DMS53 treated with DMSO at 0.1 percent for 48 hours (cell line): ENCODE measurements around the gene ACO2.

Experiments used
- DNase-seq: peaks from one replicate; lab custom pipeline; 2025; ENCODE audit not compliant: unreplicated experiment; lab: John Stamatoyannopoulos, UW

Gene ACO2

DNA sequence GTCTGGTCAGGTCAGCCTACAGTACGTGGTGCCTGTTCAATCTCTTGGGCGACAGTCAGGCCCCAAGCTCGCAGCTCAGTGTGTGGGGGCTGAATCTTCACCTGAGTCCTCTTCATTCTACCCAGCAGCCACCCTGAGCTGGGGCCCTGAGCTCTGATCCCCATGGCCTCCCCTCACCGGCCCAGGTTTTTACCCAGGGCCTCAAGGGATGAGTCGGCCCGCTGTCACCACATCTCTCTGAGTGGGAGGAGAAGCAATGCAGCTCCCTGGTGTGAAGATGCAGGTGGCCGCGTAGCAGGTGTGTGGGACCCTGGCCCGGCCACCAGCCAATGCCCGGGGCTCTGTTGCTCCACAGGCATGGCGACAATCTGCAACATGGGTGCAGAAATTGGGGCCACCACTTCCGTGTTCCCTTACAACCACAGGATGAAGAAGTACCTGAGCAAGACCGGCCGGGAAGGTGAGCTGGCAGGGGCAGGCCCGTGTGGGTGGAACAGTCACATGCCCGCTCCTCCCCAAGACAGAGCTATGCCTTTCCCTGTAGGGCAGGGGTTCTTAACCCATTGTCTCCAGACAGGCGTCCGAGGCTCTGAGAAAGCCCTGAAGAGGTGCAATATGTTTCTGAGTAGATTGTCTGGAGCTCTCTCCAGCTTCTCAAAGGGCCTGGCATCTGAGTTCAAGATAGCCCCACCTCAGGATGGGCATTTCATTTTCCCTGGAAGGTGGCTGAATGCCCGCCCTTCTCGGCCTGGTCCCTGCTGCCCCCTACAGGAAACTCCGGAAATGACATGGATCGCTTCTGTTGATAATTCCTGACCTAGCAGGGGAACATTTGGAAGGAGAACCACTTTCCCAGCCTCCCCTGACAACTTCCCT lies 48.5 kb downstream of the ACO2 start:
- peak; percentile 20 for DNase-seq

- no peak for DNase-seq
Measured at GRCh38 chr22:41518048-41518347, 49.1 kb downstream of the ACO2 start.

DNA sequence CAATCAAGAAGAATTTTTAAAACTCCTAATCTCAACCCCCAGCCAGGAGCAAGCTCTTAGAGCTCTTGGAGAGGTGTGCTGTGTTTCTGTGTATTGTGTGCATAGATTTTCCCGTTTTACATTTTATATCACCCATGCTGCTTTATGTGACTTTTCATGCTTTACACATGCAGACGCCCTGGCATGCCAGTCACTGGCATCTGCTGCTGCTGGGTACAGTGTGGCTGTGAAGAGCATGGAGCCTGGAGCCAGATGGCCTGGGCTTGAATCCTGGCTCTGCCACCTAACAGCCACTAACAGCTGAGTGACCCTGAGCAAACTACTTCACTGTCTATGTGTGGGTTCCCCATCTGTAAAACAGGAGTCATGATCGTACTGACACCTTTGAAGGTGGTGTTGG lies 52.2 kb downstream of the ACO2 start:
- no peak for DNase-seq

- DNase-seq, result no peak
Measured at GRCh38 chr22:41522813-41523212, 53.9 kb downstream of the ACO2 start.

GRCh38 chr22:41523464-41524221 lies 54.7 kb downstream of the ACO2 start:
- no peak for DNase-seq

GRCh38 chr22:41524251-41524661 lies 55.3 kb downstream of the ACO2 start:
- DNase-seq, result no peak

GRCh38 chr22:41524809-41525449 lies 56.0 kb downstream of the ACO2 start:
- DNase-seq, result no peak

DNA sequence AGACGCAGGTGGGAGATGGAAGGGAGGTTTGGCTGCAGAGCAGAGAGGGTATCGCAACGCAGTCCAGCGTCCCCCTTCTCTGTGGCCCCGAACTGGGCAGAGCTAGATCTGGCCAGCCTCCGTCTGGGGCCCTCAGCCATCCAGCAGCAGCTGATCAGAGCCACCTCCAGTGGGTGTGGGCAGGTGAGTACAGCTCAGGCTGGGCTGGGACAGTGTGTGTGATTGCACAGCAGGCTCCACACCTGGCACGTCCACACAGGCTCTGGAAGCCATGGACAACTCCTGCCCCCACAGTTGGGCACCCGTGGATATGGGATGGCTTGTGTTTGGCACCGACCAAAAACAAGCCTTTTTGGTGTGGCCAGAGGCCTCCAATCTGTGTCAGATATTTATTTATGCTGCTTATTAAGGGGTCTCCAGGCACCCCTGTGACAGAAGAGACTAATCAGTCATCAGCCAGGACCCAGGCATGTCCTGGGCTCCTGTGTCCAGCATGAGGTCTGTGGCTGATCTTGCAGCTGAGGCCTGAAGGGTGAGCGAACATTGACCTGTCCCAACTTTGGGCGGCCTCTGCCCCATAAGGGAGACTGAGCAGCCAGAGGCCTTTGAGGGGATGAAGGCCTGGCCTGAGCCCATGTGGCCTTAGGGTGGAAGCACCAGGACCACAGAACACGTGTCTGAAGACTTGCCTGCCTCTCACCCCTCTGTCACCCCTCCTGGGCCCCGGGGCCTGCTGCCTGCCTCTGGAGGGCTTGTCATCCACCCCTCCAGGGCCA lies 56.7 kb downstream of the ACO2 start:
- DNase-seq, result no peak

- no peak for DNase-seq
Measured at GRCh38 chr22:41526226-41526829, 57.4 kb downstream of the ACO2 start.

GRCh38 chr22:41526830-41527799 lies 58.2 kb downstream of the ACO2 start:
- peak; percentile 3 for DNase-seq

DNA sequence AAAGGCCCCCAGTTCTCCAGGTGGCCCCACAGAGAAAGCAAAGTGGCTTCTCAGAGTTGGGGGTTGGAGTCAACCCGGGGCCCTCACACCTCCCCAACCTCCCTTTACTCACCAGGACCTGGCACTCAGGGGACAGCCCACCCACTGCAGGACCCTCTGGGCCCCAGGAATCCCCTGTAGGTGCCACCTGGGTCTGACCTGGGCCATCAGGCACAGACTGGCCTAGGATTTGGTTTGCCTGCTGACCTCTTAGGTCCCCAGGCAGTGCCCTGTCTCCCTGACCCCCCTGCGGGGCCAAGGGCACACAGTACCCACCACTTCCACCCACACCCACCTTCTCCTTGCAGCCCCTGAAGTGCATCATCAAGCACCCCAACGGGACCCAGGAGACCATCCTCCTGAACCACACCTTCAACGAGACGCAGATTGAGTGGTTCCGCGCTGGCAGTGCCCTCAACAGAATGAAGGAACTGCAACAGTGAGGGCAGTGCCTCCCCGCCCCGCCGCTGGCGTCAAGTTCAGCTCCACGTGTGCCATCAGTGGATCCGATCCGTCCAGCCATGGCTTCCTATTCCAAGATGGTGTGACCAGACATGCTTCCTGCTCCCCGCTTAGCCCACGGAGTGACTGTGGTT lies 59.3 kb downstream of the ACO2 start:
- no peak for DNase-seq

- DNase-seq, result no peak
Measured at GRCh38 chr22:41528938-41529561, 60.1 kb downstream of the ACO2 start.

- DNase-seq, result no peak
Measured at GRCh38 chr22:41530890-41531714, 62.2 kb downstream of the ACO2 start.

- DNase-seq, result no peak
Measured at GRCh38 chr22:41531715-41532477, 63.0 kb downstream of the ACO2 start.

GRCh38 chr22:41532908-41533825 lies 64.2 kb downstream of the ACO2 start:
- DNase-seq, result peak; percentile 28

GRCh38 chr22:41534219-41534618 lies 65.3 kb downstream of the ACO2 start:
- no peak for DNase-seq
